Right atrium auricular region (tissue), 2 donors: Measurements from ENCODE around the gene LYPD4. TPM values are rescaled to one million over a fixed set of nuclear protein-coding genes. Genes with fewer than 3 reads are reported as not detected.

Source experiments
- DNase-seq: peaks from one replicate; pipeline ENCODE4 v3.0.0-alpha.2; 2019; ENCODE audit warnings: low spot score
- H3K27ac ChIP-seq, 2 donors: fragments of 200-600 bp; sonication (generic); 1 replicate in 1 of 2; 2 replicates in 1 of 2; pipeline ENCODE4 v1.5.1; 2016 to 2019
- H3K27me3 ChIP-seq, 2 donors: fragments of 200-600 bp; sonication (generic); one replicate each; pipeline versions ENCODE4 v1.5.1 to v1.6.0; 2017 to 2019
- H3K36me3 ChIP-seq: fragments of 200-600 bp; sonication (generic); one replicate; pipeline ENCODE4 v1.5.1; 2016
- H3K4me1 ChIP-seq, 2 donors: fragments of 200-600 bp; sonication (generic); one replicate each; pipeline versions ENCODE4 v1.5.1 to v1.6.0; 2017 to 2019
- H3K4me3 ChIP-seq, 2 donors: fragments of 200-600 bp; sonication (generic); 1 replicate in 1 of 2; 2 replicates in 1 of 2; pipeline ENCODE4 v1.5.1; 2017 to 2019; ENCODE audit warnings: mild to moderate bottlenecking in 1 of 2, moderate library complexity in 1 of 2
- H3K9me3 ChIP-seq, 2 donors: fragments of 200-600 bp; sonication (generic); one replicate each; pipeline ENCODE4 v1.5.1; 2019
- total RNA-seq, 2 donors: library from RNA; depleted of rRNA; stranded (reverse); fragments of >200 nt; gene quantifications; one replicate each; pipeline ENCODE4 v1.1.0, GENCODE V29; 2016
- TF ChIP-seq, protein P1 (sequence below), 2 donors: fragments of 200-600 bp; sonication (generic); IDR thresholded peaks; one replicate each; pipeline ENCODE4 v1.5.1; 2019; ENCODE audit warnings: antibody characterized with exemption in 2 of 2

Gene LYPD4
- total RNA-seq, 2 donors from 2014 or later, result not detected

GRCh38 chr19:41860419-41861115, 16.1 kb upstream of the LYPD4 start:
- Histone ChIP-seq H3K9me3 (no peaks in the 10 kb centered on the region), H3K4me1 (peaks cover 0 to 36% of the 10 kb centered on the region in 2 donors), H3K27ac (peak overlapping the region; percentile 93 to 98), H3K4me3 (peak overlapping the region; percentile 83 to 87), H3K36me3 (peaks cover 45% of the 10 kb centered on the region), H3K27me3 (no peaks in the 10 kb centered on the region)
- DNase-seq, result no peak
- TF ChIP-seq, protein P1, sequence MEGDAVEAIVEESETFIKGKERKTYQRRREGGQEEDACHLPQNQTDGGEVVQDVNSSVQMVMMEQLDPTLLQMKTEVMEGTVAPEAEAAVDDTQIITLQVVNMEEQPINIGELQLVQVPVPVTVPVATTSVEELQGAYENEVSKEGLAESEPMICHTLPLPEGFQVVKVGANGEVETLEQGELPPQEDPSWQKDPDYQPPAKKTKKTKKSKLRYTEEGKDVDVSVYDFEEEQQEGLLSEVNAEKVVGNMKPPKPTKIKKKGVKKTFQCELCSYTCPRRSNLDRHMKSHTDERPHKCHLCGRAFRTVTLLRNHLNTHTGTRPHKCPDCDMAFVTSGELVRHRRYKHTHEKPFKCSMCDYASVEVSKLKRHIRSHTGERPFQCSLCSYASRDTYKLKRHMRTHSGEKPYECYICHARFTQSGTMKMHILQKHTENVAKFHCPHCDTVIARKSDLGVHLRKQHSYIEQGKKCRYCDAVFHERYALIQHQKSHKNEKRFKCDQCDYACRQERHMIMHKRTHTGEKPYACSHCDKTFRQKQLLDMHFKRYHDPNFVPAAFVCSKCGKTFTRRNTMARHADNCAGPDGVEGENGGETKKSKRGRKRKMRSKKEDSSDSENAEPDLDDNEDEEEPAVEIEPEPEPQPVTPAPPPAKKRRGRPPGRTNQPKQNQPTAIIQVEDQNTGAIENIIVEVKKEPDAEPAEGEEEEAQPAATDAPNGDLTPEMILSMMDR (IDR thresholded peaks at IDR 0.05), result no peak

DNA sequence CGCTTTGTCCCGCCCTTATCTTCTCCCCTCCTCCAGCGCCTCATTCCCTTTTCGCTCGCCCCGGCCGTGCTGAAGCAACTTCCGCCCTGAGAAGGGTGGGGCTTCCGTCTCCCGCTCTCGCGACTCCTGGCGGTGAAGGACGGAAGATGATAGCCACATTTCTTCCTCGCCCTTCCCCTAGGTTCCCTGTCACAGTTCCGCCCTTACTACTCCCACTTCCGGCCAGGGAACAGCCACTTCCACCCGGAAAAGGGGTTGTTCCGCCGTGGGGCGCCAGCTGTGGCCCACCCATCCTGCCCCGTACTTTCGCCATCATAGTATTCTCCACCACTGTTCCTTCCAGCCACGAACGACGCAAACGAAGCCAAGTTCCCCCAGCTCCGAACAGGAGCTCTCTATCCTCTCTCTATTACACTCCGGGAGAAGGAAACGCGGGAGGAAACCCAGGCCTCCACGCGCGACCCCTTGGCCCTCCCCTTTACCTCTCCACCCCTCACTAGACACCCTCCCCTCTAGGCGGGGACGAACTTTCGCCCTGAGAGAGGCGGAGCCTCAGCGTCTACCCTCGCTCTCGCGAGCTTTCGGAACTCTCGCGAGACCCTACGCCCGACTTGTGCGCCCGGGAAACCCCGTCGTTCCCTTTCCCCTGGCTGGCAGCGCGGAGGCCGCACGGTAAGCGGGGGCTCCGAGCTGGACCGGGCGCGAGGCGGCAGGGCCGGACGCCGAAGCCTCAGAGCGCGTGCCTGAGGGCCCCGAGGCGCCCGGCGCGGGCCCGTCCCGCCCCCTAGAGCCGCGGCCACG, 15.3 kb upstream of the LYPD4 start, which contains the start of gene RPS19:
Gene RPS19, plus strand, starts transcription at position 638 of the 801 bp plus-strand sequence. CDS start 520 bp downstream, outside the sequence.
- Histone ChIP-seq H3K4me1 (peaks cover 0 to 34% of the 10 kb centered on the region in 2 donors), H3K9me3 (no peaks in the 10 kb centered on the region), H3K27ac (peak within 1 kb of the TSS; percentile 93 to 98), H3K27me3 (no peaks in the 10 kb centered on the region), H3K36me3 (peaks cover 38% of the 10 kb centered on the region), H3K4me3 (peak within 1 kb of the TSS; percentile 83 to 87)
- TF ChIP-seq, protein P1 (IDR thresholded peaks at IDR 0.05), result peak; percentile 35 to 54
- peak; percentile 98 for DNase-seq

DNA sequence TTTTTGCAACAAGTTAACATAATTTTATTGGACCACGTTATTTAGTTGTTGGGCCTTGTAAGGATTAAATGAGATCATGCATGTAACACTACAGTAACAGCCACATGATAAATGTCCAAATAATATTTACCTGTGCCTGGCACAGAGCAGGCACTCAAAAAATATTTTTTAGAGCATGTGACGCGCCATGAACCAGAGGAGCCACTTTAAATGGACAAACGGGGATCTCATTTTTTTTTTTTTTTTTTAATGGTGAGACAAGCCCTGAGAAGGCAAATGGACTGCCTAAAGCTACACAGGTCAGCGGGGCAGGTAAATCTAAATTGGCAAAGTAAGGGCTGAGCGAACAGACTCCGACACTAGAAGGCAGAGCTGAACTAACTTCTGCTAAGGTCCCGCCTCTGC, 14.7 kb upstream of the LYPD4 start:
- no peaks in the 10 kb centered on the region for H3K27me3 ChIP-seq
- H3K4me1 ChIP-seq, result peaks cover 0 to 30% of the 10 kb centered on the region in 2 donors
- no peak for DNase-seq
- H3K36me3 ChIP-seq, result peaks cover 32% of the 10 kb centered on the region
- peak overlapping the region; percentile 29 to 83 for H3K4me3 ChIP-seq
- TF ChIP-seq, protein P1 (IDR thresholded peaks at IDR 0.05), result peak in 1 of 2 donors; percentile 61
- H3K9me3 ChIP-seq, result no peaks in the 10 kb centered on the region
- H3K27ac ChIP-seq, result peak overlapping the region; percentile 93 to 98

GRCh38 chr19:41853768-41854167, 9.3 kb upstream of the LYPD4 start:
- H3K4me1 ChIP-seq, result no peaks in the 10 kb centered on the region
- no peaks in the 10 kb centered on the region for H3K36me3 ChIP-seq
- H3K9me3 ChIP-seq, result no peaks in the 10 kb centered on the region
- TF ChIP-seq, protein P1 (IDR thresholded peaks at IDR 0.05), result no peak
- H3K27ac ChIP-seq, result no peak overlapping the region
- DNase-seq, result no peak
- H3K27me3 ChIP-seq, result no peaks in the 10 kb centered on the region
- H3K4me3 ChIP-seq, result no peak overlapping the region

GRCh38 chr19:41853344-41853743, 8.9 kb upstream of the LYPD4 start:
- TF ChIP-seq, protein P1 (IDR thresholded peaks at IDR 0.05), result no peak
- no peaks in the 10 kb centered on the region for H3K36me3 ChIP-seq
- no peak for DNase-seq

More at GRCh38 chr19:41853344-41853743, 8.9 kb upstream of the LYPD4 start:
- Histone ChIP-seq H3K27ac (no peak overlapping the region), H3K4me3 (no peak overlapping the region), H3K4me1 (no peaks in the 10 kb centered on the region), H3K27me3 (no peaks in the 10 kb centered on the region), H3K9me3 (no peaks in the 10 kb centered on the region)
